Retinal pigment epithelial cell (primary cell): ENCODE results near the gene ANKRD28.
"Not testable (repeated sequence)": the region's sequence is repeated elsewhere in the genome, so short reads cannot be mapped to it uniquely, and the experiment has no call there.

Experiments used
- DNase-seq: peaks from one replicate; pipeline ENCODE4 v3.0.0-alpha.2; 2010; ENCODE audit warnings: low read depth
- H3K4me3 ChIP-seq: 2 replicates; pipeline ENCODE4 v1.5.1; 2011; ENCODE audit warnings: mild to moderate bottlenecking, low read length, control low read depth, moderate library complexity
- TF ChIP-seq, protein P1 (sequence below): conservative IDR thresholded peaks from 2 replicates; pipeline ENCODE4 v1.5.1; 2011; ENCODE audit warnings: low read depth, low read length, control low read depth, inconsistent platforms

The ANKRD28 gene

DNA sequence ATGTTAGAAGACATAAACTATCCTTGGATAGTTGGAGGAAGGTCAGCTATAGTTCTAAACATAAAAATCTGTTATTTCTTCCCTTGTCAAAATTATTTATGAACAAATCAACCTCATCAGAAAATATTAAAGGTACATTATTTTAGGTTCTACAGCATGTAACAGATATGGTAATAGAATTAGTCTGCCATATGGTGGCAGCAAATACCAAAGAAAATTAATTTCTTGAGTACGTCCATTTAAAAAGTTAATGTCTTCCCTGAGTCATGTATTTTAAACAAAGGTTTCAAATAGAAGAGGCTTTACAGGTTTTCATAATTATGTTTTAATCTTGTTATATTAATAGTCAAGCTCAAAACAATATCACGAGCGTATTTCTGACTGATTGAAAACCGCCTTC is 17.9 kb upstream of the ANKRD28 start:
- TF ChIP-seq, protein P1, sequence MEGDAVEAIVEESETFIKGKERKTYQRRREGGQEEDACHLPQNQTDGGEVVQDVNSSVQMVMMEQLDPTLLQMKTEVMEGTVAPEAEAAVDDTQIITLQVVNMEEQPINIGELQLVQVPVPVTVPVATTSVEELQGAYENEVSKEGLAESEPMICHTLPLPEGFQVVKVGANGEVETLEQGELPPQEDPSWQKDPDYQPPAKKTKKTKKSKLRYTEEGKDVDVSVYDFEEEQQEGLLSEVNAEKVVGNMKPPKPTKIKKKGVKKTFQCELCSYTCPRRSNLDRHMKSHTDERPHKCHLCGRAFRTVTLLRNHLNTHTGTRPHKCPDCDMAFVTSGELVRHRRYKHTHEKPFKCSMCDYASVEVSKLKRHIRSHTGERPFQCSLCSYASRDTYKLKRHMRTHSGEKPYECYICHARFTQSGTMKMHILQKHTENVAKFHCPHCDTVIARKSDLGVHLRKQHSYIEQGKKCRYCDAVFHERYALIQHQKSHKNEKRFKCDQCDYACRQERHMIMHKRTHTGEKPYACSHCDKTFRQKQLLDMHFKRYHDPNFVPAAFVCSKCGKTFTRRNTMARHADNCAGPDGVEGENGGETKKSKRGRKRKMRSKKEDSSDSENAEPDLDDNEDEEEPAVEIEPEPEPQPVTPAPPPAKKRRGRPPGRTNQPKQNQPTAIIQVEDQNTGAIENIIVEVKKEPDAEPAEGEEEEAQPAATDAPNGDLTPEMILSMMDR: no peak
- no peak overlapping the region for H3K4me3 ChIP-seq
- no peak for DNase-seq

- H3K4me3 ChIP-seq, DNase-seq: not testable (repeated sequence)
Measured at GRCh38 chr3:15813079-15813478, 15.3 kb upstream of the ANKRD28 start.

DNA sequence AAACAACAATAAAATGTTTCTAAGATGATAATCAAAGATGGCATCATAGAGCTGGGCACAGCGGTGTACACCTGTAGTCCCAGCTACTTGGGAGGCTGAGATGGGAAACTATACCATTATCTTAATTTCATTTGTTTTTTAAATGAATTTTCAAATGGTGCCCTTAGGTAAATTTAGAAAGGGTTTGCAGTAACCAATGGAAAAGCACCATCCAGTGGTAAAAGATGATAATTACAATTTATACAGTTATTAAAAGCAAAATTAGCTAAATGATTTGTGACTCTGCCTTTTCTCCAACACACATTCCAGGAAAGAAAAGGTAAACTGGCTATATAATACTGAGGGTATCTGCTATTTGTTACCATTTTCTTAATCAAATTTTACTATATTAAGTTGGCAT is 14.4 kb upstream of the ANKRD28 start:
- TF ChIP-seq, protein P1: no peak
- no peak overlapping the region for H3K4me3 ChIP-seq
- DNase-seq: no peak

- TF ChIP-seq, protein P1: no peak
- no peak overlapping the region for H3K4me3 ChIP-seq
Measured at GRCh38 chr3:15810702-15811101, 12.9 kb upstream of the ANKRD28 start.

GRCh38 chr3:15809313-15809712 is 11.5 kb upstream of the ANKRD28 start:
- TF ChIP-seq, protein P1: no peak
- no peak for DNase-seq
- H3K4me3 ChIP-seq: no peak overlapping the region

More at GRCh38 chr3:15810702-15811101, 12.9 kb upstream of the ANKRD28 start:
- DNase-seq: no peak

DNA sequence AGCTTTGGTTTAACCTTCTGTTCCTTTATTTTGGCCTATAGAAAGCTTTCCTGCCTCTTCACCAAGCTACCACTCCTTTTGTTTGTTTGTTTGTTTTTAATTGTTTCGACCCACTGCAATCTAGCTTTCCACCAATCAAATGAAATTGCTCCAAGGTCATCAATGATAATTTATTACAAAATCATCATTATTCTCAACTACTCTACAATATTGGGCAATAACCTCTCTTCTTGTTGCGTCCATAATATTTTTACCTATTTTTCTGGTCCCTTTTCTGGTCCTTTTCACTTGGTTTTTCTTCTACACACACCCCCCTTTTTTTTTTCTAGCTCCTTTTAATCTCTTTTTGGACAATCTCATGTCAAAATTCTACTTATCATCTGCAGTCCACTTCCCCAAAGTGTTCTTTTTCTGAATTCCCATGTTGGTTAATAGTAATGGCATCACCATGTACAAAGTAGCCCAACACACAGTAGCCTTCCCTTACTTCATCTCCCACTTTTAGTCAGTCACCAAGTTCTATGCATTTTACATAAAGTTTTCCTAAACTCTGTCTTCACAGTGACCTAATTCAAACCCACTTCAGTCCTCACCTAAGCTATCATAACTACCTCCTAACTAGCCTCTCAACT is 11.0 kb upstream of the ANKRD28 start:
- no peak for DNase-seq
- H3K4me3 ChIP-seq: no peak overlapping the region
- TF ChIP-seq, protein P1: no peak

- H3K4me3 ChIP-seq: no peak overlapping the region
- peak; percentile 53 for DNase-seq
- TF ChIP-seq, protein P1: no peak
Measured at GRCh38 chr3:15805756-15806266, 8.0 kb upstream of the ANKRD28 start.
